T-helper 2 cell treated with Interferon-gamma antibody and Interleukin-4, amounts not matched to agents 100 ng/mL and 5 ng/mL, for 36 hours (primary cell): Measurements from ENCODE around the gene LBH. TPM values are rescaled to one million over a fixed set of nuclear protein-coding genes. Genes with fewer than 3 reads are reported as not detected.

Experiments
- intact Hi-C: fragments of 100-400 bp; cut with micrococcal nuclease; formaldehyde crosslinking; loops from one replicate; pipeline ENCODE4 v1.15.1; 2023
- total RNA-seq: library from RNA; stranded (reverse); gene quantifications from 2 replicates; pipeline ENCODE4 v1.2.3, GENCODE V29; 2022

Gene LBH
- total RNA-seq, 1 donor from 2014 or later = 68.9 TPM

DNA sequence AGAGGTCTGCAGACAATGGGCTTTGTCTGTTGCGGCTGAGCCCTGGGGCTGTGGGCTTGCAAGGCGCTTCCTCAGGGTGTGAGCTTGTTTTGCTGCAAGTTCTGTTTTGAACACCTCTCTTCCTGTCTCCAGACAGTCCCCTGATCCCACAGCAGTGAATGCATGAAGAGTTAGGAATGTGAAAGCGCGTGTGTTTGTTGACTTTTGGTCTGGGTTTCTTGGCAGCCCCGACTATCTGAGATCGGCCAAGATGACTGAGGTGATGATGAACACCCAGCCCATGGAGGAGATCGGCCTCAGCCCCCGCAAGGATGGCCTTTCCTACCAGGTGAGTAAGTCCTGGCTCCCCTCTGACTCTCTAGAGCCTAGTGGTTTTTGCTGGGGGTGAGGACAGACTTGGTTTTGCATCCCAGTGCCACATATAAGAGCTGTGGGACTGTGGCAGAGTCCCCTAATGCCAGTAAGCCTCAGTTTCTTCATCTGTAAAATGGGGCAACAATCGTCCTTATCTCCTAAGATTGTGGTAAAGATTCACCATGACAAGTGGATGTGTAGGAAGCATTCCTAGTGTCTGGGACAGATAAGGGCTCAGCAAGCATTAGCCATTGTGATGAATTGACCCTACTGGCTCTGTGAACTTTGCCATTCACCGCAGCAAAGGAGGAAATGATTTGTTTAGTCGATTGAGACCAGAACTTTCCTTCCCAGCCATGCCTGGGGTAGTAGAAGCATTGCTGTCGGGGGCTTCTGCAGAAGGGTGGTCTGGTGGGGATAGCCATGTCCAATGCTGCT is 3.0 kb downstream of the LBH start:
- intact Hi-C loops = loop anchor here (1.0 kb wide), 1 partner anchor 9 kb away; no protein-coding TSS in a partner anchor

DNA sequence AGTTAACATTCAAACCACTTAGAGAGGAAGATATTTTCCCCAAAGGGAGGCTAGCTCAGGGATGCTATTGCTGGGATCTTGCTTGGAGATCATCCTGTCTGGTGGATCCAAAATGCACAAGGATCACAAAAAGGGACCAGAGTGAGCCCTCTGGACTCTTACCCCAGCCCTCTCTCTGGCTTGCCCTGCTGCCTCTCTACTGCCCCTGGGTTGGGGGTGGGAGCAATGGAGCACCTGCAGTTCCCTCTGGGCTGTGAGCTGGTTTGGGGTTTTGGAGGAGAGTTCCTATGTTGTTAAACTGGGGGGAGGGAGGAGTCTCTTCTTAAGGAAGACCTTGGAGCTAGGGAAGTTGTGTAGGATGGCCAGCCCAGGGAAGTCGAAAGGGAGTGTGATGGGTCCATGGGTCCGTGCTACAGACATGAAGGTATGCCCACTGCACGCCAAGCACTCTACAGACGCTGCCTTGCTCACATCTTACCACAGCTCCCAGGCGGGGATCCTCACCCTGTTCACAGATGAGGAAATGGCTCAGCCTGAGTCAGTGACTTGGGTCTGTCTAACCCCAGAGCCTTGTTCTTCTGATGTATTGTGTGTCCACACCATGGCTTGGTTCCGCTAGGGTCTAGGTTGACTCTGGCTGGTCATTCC is 3.8 kb downstream of the LBH start:
- intact Hi-C loops = no loop called here

DNA sequence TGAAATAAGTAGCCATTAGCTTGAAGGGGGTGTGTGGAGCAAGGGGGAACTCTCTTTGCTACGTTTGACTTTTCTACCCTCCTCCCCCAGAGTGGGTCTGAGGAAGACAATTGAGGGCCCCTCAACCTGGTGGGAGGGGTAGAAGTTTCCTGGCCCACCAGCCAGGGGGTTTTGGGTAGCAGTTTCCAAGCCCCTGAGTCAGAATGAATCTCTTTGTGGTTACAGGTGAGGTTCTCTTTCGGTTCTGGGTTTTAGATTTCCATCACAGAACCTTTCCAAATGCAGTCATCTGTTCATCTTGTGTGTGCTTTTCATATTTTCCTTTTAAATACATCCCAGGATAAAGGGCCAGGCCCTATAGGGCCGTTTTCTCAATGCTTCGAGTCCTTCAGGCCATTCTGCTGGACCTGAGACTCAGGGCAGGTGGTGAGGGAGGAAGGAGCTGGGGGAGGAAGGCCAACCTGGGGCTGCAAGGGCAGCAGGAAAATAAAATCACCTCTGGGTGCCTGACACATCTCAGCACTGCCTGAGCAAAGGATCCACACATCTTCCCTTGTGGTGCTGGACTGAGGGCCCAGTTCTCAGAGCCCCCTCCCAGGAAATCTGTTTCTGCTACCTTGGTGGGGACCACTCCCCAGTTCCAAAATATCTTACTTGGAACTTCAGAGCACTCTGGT is 4.7 kb downstream of the LBH start:
- intact Hi-C loops = no loop called here

DNA sequence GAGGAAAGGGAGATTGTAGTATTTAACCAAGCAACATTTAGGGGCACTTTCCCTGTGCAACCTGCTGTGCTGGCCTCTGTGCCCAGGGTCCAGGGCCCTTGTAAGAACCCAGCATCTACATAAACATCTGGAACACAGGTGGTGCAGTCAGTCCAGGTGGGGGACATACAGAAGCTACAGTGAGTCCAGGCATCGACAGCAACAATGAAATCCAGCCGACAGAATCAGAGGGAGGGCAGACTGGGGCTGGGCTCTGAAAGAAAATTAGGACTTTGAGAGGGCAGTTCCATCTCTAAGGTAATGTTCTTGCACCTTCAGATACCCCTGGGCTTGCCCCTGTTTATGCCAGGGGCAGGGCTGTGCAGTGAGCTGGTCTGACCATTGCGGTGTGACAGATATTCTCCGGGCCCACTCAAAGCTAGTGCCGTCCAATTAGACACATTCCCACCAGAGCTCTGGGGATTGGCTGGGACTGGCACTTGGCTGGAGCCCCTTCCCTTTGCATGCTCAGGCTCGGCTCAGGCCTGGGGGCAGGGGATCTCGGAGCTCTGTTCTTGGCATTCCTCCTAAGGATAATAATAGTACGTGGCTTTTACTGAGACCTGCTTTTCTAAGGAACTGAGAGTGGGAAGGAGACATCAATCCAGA is 5.4 kb downstream of the LBH start:
- intact Hi-C loops = no loop called here

DNA sequence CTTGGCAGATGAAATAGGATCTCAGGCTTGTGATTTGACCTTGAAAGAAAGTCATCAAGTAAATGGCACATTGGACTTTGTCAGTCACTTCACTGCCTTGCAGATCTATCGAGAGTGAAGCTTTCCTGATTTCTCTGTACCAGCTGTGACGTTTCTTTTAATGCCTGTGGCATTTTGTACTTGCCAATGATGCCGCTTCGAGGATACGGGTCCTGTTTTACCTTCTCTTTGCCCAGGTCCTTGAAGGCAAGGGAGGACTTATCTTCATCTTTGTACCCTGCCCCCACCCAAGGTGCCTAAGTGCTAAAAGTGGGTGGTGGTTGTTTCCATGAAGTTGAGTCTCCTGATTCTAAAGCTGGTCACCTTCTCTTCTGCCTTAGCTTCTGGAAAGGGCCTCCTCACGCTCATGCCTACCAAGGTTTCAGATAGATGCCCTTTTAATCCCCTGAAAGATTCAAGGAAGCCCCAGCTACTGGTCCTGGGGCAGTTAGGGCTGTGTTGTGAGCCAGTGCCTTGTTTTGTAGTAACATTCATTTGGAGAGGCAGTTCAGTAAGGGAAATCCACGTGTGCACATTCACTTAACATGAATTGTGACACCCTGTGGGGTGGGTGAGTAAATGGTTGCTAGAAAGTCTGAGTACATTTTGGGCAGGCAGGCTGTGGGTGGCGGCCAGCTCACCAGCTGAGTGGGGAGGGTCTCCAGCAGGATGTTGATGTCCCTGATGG is 6.1 kb downstream of the LBH start:
- intact Hi-C loops = no loop called here

DNA sequence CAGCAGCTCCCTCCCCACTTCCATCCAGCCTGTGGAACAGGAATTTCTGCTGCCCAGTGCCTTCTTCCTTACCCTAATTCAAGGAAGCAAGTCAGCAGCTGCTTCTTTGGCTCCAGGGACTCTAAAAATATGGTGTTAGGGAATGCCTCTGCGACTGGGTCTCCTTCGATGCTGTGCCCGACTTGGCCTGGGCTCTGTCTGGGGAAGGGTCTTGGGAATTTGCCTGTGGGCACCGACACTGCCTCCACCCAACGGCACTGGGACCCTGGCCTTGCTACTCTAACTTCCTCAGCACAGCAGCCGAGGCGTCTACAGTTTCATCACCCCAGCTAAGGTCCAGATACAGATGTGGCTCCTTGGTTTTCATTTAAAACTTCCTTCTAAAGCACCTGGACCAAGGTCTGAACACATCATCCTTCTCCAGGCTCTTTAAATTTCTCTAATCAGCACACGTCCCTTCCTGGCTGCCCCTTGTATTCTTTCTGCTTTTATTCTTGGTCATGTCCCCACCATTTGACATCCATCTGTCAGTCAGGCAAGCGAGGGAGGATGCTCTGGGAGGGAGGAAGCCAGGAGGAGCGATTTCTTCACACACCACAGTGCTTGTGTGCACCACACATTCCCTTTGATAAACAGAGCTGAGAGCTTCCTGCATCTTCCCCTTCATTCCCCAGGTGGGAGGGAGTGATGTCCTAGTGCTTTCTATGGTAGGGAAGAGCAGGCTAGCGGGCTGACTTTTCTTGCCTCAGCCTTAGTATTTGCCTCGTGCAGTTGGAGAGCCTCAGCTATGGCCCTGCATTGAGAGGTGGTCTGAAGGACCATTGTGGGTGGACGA is 6.8 kb downstream of the LBH start:
- intact Hi-C loops = no loop called here

DNA sequence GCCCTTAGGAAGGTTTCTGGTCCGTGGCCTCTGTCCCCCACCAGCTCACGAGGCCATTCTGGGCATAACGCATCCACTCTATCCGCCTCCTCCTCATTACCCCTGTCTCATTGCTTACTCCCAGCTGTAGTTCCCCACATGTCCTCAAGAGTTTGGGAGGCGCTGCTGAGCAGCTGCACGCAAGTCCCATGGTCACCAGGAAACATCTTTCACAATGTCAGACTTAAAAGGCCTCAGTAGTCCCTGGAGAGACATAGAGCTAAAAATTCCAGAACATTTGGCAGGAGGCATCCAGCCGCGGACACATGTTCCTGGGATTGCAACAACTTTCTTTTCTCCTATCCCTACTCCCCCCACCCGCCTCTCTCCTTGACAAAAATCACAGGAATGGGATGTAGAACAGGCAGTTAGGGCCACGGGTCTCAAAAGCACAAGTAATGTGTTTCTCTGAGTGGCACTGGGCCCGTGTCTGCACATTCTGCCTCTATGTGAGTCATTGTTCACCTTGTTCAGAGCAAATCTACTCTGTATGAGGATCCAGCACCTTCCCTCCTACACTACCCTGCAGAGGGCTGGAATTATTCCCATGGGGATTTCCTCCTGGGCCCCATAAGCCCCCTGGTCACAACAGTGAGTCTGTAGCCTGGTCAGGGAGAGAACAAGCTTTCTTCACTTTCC is 8.1 kb downstream of the LBH start:
- intact Hi-C loops = loop anchor here (1.0 kb wide), 1 partner anchor 31 kb away; no protein-coding TSS in a partner anchor

DNA sequence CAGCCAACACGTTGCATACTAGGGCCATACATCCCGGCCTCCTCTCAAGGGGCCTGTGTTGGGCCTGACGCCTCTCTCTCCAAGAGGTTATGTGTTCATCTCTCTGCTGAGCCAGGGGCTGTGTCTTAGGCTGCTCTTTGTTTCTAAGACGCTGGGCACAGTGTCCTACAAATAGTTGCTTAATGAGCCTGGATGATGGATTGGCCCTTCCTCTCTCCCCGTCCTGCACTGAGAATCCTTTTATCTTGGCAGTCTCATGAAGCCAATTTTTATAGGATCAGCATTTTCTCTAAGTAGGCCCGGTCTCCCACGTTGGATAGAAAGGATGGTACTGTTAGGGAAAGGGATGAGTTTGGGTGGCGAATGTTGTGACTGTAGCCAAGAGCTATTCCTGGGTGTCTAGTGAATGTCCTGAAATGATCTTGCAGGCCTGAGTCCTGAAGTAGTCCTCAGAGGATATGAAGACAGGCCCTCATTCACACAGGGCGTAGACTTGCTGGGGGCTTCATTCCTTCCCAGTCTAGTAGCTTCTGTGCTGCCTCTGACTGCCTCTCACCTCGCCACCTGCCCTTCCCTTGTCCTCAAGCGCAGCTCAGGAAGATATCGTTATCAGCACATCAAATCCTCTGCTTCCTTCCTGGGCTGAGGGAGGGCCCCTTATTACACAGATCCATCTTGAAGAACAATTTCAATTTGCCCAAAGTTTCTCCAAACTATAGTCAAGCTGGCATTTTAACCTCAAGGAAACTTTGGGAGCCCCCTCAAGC is 8.8 kb downstream of the LBH start:
- intact Hi-C loops = loop anchor here (1.0 kb wide), 1 partner anchor 32 kb away; no protein-coding TSS in a partner anchor

DNA sequence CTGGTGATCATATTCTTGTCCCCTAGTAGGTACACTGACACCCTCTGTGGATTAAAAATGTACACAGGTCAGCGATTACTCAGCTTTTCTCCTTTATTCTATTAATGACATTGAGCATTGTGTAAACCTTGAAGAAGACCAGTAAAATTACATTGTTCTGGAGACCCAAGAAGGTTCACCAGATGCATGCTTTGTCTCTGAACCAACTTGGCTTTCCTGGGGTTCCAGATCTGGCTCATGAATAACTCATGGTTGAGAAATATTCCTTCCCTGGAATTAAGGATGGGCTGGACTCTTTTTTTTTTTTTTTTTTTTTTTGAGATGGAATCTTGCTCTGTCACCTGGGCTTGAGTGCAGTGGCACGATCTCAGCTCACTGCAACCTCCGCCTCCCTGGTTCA is 11.9 kb downstream of the LBH start:
- intact Hi-C loops = no loop called here

DNA sequence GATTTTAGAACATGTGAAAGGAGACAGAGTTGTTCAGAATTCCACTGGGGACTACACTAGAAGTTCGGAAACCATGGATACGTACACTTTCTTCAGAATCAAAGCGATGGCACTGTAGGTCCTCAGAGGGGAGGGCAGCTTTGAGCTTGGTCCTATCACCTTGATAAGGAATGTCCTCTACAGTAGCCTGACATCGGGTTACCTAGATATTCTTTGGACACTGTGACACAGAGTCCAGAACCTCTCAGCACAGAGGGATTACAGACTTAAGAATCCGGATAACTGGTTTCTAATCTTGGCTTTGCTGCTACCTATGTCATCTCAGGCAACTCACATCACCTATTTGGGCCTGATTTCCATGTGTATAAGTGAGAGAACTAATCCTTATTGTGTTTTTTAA is 14.0 kb downstream of the LBH start:
- intact Hi-C loops = no loop called here

DNA sequence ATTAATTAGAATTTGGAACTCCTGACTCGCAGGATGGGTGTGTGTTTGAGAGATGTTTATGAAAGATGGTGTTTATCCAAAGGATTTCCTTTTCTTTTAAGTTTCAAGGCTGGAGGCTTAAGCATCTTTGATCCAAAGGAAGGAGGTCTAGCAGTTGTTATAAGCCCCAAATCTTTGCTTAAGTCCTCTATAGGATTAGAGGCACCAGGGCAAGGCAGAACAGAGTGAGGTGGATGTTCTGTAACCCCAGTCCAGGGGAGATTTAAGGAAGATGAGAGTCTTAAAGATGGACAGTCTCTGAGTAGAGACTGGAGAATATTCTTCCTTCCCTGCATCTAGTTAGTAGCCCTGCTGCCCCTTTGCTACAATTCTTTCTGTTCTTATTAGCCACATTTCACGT is 17.5 kb downstream of the LBH start:
- intact Hi-C loops = no loop called here

DNA sequence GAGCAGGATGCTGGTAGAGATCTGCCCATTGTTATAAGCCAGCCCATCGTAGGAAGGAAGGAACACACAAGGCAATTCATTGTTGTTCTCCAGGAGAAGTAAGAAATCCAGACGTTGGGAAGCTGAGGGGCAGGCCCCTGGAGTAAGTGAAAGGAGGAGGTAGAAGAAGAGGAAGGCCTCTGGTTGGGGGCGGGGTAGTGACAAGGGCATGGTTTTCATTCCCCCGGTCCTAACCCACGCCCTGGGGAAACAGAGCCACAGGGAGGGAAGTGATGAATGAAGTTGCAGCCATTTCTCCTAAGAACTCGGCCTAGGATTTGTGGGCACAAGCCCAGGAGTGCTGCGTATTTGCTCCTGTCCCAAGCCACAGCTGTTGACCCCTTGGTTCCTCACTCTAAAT is 18.0 kb downstream of the LBH start:
- intact Hi-C loops = no loop called here

DNA sequence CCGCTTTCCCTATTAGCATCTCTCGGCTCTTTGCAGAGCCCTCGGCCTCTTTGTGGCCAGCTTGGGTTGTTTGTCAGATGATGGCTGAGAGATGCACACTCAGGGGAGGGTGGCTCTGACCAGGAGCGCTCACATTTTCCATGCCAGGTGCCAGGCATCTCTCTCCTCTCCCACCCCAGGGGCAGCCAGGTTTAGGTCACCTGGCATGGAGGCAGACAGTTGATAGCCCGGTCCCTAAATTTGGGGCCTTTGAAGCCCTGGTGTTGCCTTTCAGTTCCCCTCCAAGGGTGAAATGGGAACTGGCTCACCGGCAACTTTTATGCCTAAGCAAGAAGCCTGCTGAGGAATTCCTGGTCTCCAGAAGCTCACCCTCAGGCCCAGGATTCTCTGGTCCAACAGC is 19.1 kb downstream of the LBH start:
- intact Hi-C loops = no loop called here

DNA sequence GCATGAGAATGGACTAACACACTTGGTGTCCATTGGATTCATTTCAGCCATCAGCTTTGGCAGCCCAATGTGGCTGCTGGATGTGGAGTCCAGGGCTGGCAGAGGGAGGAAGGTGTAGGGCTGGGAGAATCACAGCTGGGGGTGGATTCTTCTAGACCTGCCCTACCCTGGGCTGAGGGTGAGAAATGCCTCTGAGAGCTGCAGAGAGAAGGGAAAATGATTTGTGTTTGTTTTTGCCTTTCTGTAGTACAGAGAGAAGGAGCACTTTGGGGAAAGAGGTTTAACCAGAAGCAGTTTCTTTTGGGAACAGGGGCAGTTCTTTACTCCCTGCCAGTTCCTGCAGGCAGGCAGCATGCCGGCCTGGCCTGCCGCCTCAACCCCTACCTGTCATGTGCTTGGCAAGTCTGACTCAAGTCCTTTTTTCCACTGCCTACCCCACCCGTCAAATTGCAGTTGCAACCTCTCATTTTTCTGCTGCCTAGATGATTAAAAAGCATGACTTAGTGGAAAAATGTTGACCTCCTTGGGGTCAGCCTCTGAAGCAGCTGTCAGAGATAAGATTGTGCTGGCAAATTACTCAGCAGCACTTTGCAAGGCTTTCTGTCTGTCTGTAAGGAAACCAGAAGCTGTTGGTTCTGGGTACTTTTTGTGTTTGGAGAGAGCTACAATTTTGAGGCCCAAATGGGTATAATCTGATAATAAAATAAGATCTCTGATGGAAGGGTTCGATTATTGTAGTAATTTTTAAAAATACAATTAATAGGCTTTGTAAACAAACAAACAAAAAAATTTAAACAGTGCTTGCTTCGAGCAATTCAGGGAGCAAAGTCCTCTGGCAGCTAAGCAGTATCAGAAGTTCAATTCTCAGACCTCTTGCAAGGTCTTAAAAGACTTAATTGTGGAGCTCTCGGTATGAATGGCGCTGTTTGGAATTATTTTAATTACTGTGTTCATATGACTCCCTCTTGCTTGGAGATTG is 21.7 kb downstream of the LBH start:
- intact Hi-C loops = loop anchor here (1.0 kb wide), 3 partner anchors 14 to 84 kb away; no protein-coding TSS in a partner anchor

DNA sequence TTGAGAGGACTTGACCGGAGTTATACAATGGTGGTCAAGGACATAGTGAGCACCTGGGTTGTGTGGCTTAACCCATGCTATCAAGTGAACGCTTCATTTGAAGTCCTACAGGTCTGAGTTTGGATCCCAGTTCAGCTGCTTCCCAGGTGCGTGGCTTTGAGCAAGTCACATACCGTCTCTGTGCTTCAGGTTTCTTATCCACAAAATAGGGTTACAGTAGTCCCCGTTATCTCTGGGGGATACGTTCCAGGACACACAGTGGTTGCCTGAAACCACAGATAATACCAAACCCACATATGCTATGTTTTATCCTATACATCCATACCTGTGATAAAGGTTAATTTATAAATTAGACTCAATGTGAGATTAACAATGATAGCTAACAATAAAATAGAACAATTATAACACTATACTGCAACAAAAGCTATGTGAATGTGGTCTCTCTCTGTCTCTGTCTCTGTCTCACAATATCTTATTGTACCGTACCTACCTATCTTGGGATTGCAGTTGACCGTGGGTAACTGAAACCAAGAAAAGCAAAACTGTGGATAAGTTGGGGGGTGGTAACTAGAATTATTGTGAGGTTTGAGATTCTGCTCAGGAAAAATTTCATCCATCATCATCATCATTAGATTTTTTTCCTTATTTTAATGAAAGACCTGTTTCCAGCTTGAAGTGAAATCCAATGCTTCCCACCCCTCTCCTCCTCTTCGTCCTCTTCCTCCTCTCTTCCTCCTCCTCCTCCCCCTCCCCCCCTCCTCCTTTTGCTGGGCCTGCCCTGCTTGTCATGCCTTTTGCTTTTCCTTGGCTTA is 22.7 kb downstream of the LBH start:
- intact Hi-C loops = loop anchor here (1.0 kb wide), 3 partner anchors 13 to 83 kb away; no protein-coding TSS in a partner anchor

DNA sequence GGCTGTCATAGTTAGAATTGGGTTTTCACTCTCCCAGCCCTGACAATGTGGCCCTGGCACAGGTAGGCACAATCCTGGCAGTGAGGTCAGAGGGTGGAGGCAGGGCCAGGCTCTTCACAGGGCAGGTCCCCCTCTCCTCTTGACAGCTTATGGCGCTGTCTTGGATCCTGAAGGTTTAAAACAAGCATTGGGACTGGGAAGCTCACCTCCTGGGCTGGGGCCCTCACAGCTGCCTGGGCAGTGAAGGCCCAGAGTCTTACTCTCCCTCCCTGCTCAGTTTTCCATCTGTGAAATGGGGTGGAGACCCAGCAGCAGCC is 23.3 kb downstream of the LBH start:
- intact Hi-C loops = no loop called here

DNA sequence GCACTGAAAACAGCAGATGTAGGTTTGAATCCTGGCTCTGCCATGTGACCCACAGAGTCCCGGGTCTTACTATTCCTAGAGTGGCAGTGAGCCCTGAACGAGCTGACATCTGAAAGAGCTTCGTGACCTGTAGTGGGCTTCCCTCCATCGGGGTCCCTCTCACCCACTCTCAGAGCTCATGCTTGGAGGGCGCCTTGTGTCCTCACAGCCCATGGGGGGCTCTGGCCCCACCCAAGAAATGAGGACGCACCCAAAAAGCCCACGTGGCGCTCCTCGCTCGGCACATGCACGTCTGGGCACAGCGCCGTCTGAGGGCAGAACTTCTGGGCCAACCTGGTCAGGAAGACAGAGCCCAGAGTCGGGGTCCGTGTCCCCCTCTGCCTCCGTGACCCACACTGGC is 23.7 kb downstream of the LBH start:
- intact Hi-C loops = no loop called here
